ENCODE measurements around the gene EPB41L3.
"Not testable (repeated sequence)": the region's sequence is repeated elsewhere in the genome, so short reads cannot be mapped to it uniquely, and the experiment has no call there.

Gene EPB41L3

GRCh38 chr18:5503740-5504139 lies 40.1 kb downstream of the EPB41L3 start:
- Histone ChIP-seq H3K9me3 (ENCODE audit: control insufficient read depth in 2 of 2, low read length in 2 of 2) (no peaks in the 10 kb centered on the region), H3K27me3 (ENCODE audit: control insufficient read depth in 2 of 2, insufficient read depth in 2 of 2, low read length in 2 of 2) (no peaks in the 10 kb centered on the region), H3K4me3 (ENCODE audit: low read length in 2 of 2) (no peak overlapping the region), H3K27ac (ENCODE audit: low read depth in 2 of 2, low read length in 2 of 2) (no peak overlapping the region), H3K36me3 (ENCODE audit: control insufficient read depth in 2 of 2, insufficient read depth in 2 of 2, low read length in 2 of 2) (no peaks in the 10 kb centered on the region), H3K9ac (ENCODE audit: low read depth in 1 of 2, low read length in 2 of 2) (no peak overlapping the region), H3K4me1 (ENCODE audit: control insufficient read depth in 2 of 2, insufficient read depth in 2 of 2, low read length in 2 of 2) (no peaks in the 10 kb centered on the region)

GRCh38 chr18:5500158-5500939 lies 43.4 kb downstream of the EPB41L3 start:
- Histone ChIP-seq H3K4me1 (ENCODE audit: control insufficient read depth in 2 of 2, insufficient read depth in 2 of 2, low read length in 2 of 2) (no peaks in the 10 kb centered on the region), H3K27ac (ENCODE audit: low read depth in 2 of 2, low read length in 2 of 2) (no peak overlapping the region), H3K4me3 (ENCODE audit: low read length in 2 of 2) (no peak overlapping the region), H3K36me3 (ENCODE audit: control insufficient read depth in 2 of 2, insufficient read depth in 2 of 2, low read length in 2 of 2) (no peaks in the 10 kb centered on the region), H3K9me3 (ENCODE audit: control insufficient read depth in 2 of 2, low read length in 2 of 2) (no peaks in the 10 kb centered on the region), H3K27me3 (ENCODE audit: control insufficient read depth in 2 of 2, insufficient read depth in 2 of 2, low read length in 2 of 2) (no peaks in the 10 kb centered on the region), H3K9ac (ENCODE audit: low read depth in 1 of 2, low read length in 2 of 2) (no peak overlapping the region)

GRCh38 chr18:5498452-5498851 lies 45.3 kb downstream of the EPB41L3 start:
- H3K4me1 ChIP-seq (ENCODE audit: control insufficient read depth in 2 of 2, insufficient read depth in 2 of 2, low read length in 2 of 2) = no peaks in the 10 kb centered on the region
- H3K27me3 ChIP-seq (ENCODE audit: control insufficient read depth in 2 of 2, insufficient read depth in 2 of 2, low read length in 2 of 2) = no peaks in the 10 kb centered on the region
- no peak overlapping the region for H3K9ac ChIP-seq (ENCODE audit: low read depth in 1 of 2, low read length in 2 of 2)
- no peak overlapping the region for H3K4me3 ChIP-seq (ENCODE audit: low read length in 2 of 2)
- H3K36me3 ChIP-seq (ENCODE audit: control insufficient read depth in 2 of 2, insufficient read depth in 2 of 2, low read length in 2 of 2) = no peaks in the 10 kb centered on the region
- H3K27ac ChIP-seq (ENCODE audit: low read depth in 2 of 2, low read length in 2 of 2) = no peak overlapping the region
- H3K9me3 ChIP-seq (ENCODE audit: control insufficient read depth in 2 of 2, low read length in 2 of 2) = no peaks in the 10 kb centered on the region

- H3K9me3 ChIP-seq (ENCODE audit: control insufficient read depth in 2 of 2, low read length in 2 of 2) = no peaks in the 10 kb centered on the region
- no peak overlapping the region for H3K4me3 ChIP-seq (ENCODE audit: low read length in 2 of 2)
- no peak overlapping the region for H3K27ac ChIP-seq (ENCODE audit: low read depth in 2 of 2, low read length in 2 of 2)
- H3K4me1 ChIP-seq (ENCODE audit: control insufficient read depth in 2 of 2, insufficient read depth in 2 of 2, low read length in 2 of 2) = no peaks in the 10 kb centered on the region
- no peaks in the 10 kb centered on the region for H3K27me3 ChIP-seq (ENCODE audit: control insufficient read depth in 2 of 2, insufficient read depth in 2 of 2, low read length in 2 of 2)
- H3K9ac ChIP-seq (ENCODE audit: low read depth in 1 of 2, low read length in 2 of 2) = no peak overlapping the region
- H3K36me3 ChIP-seq (ENCODE audit: control insufficient read depth in 2 of 2, insufficient read depth in 2 of 2, low read length in 2 of 2) = no peaks in the 10 kb centered on the region
Observed at GRCh38 chr18:5496305-5496704, 47.5 kb downstream of the EPB41L3 start.

GRCh38 chr18:5490753-5491480 lies 52.9 kb downstream of the EPB41L3 start:
- Histone ChIP-seq H3K9ac (ENCODE audit: low read depth in 1 of 2, low read length in 2 of 2) (no peak overlapping the region), H3K4me1 (ENCODE audit: control insufficient read depth in 2 of 2, insufficient read depth in 2 of 2, low read length in 2 of 2) (no peaks in the 10 kb centered on the region), H3K4me3 (ENCODE audit: low read length in 2 of 2) (no peak overlapping the region), H3K36me3 (ENCODE audit: control insufficient read depth in 2 of 2, insufficient read depth in 2 of 2, low read length in 2 of 2) (no peaks in the 10 kb centered on the region), H3K27me3 (ENCODE audit: control insufficient read depth in 2 of 2, insufficient read depth in 2 of 2, low read length in 2 of 2) (no peaks in the 10 kb centered on the region), H3K9me3 (ENCODE audit: control insufficient read depth in 2 of 2, low read length in 2 of 2) (no peaks in the 10 kb centered on the region), H3K27ac (ENCODE audit: low read depth in 2 of 2, low read length in 2 of 2) (no peak overlapping the region)

GRCh38 chr18:5488844-5489243 lies 55.0 kb downstream of the EPB41L3 start:
- no peak overlapping the region for H3K9ac ChIP-seq (ENCODE audit: low read depth in 1 of 2, low read length in 2 of 2)
- no peak overlapping the region for H3K27ac ChIP-seq (ENCODE audit: low read depth in 2 of 2, low read length in 2 of 2)
- no peak overlapping the region for H3K4me3 ChIP-seq (ENCODE audit: low read length in 2 of 2)
- no peaks in the 10 kb centered on the region for H3K9me3 ChIP-seq (ENCODE audit: control insufficient read depth in 2 of 2, low read length in 2 of 2)
- no peaks in the 10 kb centered on the region for H3K27me3 ChIP-seq (ENCODE audit: control insufficient read depth in 2 of 2, insufficient read depth in 2 of 2, low read length in 2 of 2)
- H3K4me1 ChIP-seq (ENCODE audit: control insufficient read depth in 2 of 2, insufficient read depth in 2 of 2, low read length in 2 of 2) = no peaks in the 10 kb centered on the region
- no peaks in the 10 kb centered on the region for H3K36me3 ChIP-seq (ENCODE audit: control insufficient read depth in 2 of 2, insufficient read depth in 2 of 2, low read length in 2 of 2)

GRCh38 chr18:5488044-5488443 lies 55.8 kb downstream of the EPB41L3 start:
- H3K36me3 ChIP-seq (ENCODE audit: control insufficient read depth in 2 of 2, insufficient read depth in 2 of 2, low read length in 2 of 2); H3K4me1 ChIP-seq (ENCODE audit: control insufficient read depth in 2 of 2, insufficient read depth in 2 of 2, low read length in 2 of 2); H3K27ac ChIP-seq (ENCODE audit: low read depth in 2 of 2, low read length in 2 of 2); H3K4me3 ChIP-seq (ENCODE audit: low read length in 2 of 2); H3K9ac ChIP-seq (ENCODE audit: low read depth in 1 of 2, low read length in 2 of 2); H3K27me3 ChIP-seq (ENCODE audit: control insufficient read depth in 2 of 2, insufficient read depth in 2 of 2, low read length in 2 of 2); H3K9me3 ChIP-seq (ENCODE audit: control insufficient read depth in 2 of 2, low read length in 2 of 2): not testable (repeated sequence)

- no peak overlapping the region for H3K27ac ChIP-seq (ENCODE audit: low read depth in 2 of 2, low read length in 2 of 2)
- no peaks in the 10 kb centered on the region for H3K36me3 ChIP-seq (ENCODE audit: control insufficient read depth in 2 of 2, insufficient read depth in 2 of 2, low read length in 2 of 2)
- no peaks in the 10 kb centered on the region for H3K4me1 ChIP-seq (ENCODE audit: control insufficient read depth in 2 of 2, insufficient read depth in 2 of 2, low read length in 2 of 2)
- H3K9me3 ChIP-seq (ENCODE audit: control insufficient read depth in 2 of 2, low read length in 2 of 2) = no peaks in the 10 kb centered on the region
- no peak overlapping the region for H3K9ac ChIP-seq (ENCODE audit: low read depth in 1 of 2, low read length in 2 of 2)
- no peaks in the 10 kb centered on the region for H3K27me3 ChIP-seq (ENCODE audit: control insufficient read depth in 2 of 2, insufficient read depth in 2 of 2, low read length in 2 of 2)
- H3K4me3 ChIP-seq (ENCODE audit: low read length in 2 of 2) = no peak overlapping the region
Observed at GRCh38 chr18:5484526-5484925, 59.3 kb downstream of the EPB41L3 start.

GRCh38 chr18:5481621-5482020 lies 62.2 kb downstream of the EPB41L3 start:
- H3K27ac ChIP-seq (ENCODE audit: low read depth in 2 of 2, low read length in 2 of 2) = no peak overlapping the region
- no peaks in the 10 kb centered on the region for H3K4me1 ChIP-seq (ENCODE audit: control insufficient read depth in 2 of 2, insufficient read depth in 2 of 2, low read length in 2 of 2)
- H3K9me3 ChIP-seq (ENCODE audit: control insufficient read depth in 2 of 2, low read length in 2 of 2) = no peaks in the 10 kb centered on the region
- no peak overlapping the region for H3K4me3 ChIP-seq (ENCODE audit: low read length in 2 of 2)
- peaks cover 4% of the 10 kb centered on the region in 2 donors for H3K36me3 ChIP-seq (ENCODE audit: control insufficient read depth in 2 of 2, insufficient read depth in 2 of 2, low read length in 2 of 2)
- no peaks in the 10 kb centered on the region for H3K27me3 ChIP-seq (ENCODE audit: control insufficient read depth in 2 of 2, insufficient read depth in 2 of 2, low read length in 2 of 2)
- no peak overlapping the region for H3K9ac ChIP-seq (ENCODE audit: low read depth in 1 of 2, low read length in 2 of 2)

- Histone ChIP-seq H3K4me1 (ENCODE audit: control insufficient read depth in 2 of 2, insufficient read depth in 2 of 2, low read length in 2 of 2) (no peaks in the 10 kb centered on the region), H3K27me3 (ENCODE audit: control insufficient read depth in 2 of 2, insufficient read depth in 2 of 2, low read length in 2 of 2) (no peaks in the 10 kb centered on the region), H3K36me3 (ENCODE audit: control insufficient read depth in 2 of 2, insufficient read depth in 2 of 2, low read length in 2 of 2) (peaks cover 4% of the 10 kb centered on the region in 2 donors), H3K4me3 (ENCODE audit: low read length in 2 of 2) (no peak overlapping the region), H3K9ac (ENCODE audit: low read depth in 1 of 2, low read length in 2 of 2) (no peak overlapping the region), H3K27ac (ENCODE audit: low read depth in 2 of 2, low read length in 2 of 2) (no peak overlapping the region), H3K9me3 (ENCODE audit: control insufficient read depth in 2 of 2, low read length in 2 of 2) (no peaks in the 10 kb centered on the region)
Observed at GRCh38 chr18:5478261-5478660, 65.5 kb downstream of the EPB41L3 start.
